A673 (cell line): ENCODE data around the gene UBXN2A.

ENCODE experiments used
- CTCF ChIP-seq: fragments of 300-800, 200-600 bp; sonication (generic); conservative IDR thresholded peaks from 2 replicates; pipeline ENCODE4 v1.5.1; 2017; ENCODE audit warnings: low read depth, mild to moderate bottlenecking, antibody characterized with exemption, low read length, moderate library complexity, mixed read lengths
- EZH2 ChIP-seq: fragments of 200-600 bp; sonication (generic); IDR thresholded peaks from 2 replicates; pipeline ENCODE4 v1.6.1; 2017; ENCODE audit warnings: borderline replicate concordance, low read depth, mild to moderate bottlenecking, mixed read lengths, antibody characterized with exemption, low read length; ENCODE audit not compliant: poor library complexity, severe bottlenecking

GRCh38 chr2:24018241-24018640 is 78.0 kb downstream of the UBXN2A start:
- TF ChIP-seq EZH2 = no peak
- no peak for TF ChIP-seq CTCF
